Fibroblast of villous mesenchyme (primary cell): ENCODE results near the gene PSG5. TPM values are rescaled to one million over a fixed set of nuclear protein-coding genes. Genes with fewer than 3 reads are reported as not detected.
"Not testable (repeated sequence)": the region's sequence is repeated elsewhere in the genome, so short reads cannot be mapped to it uniquely, and the experiment has no call there.

Experiments
- DNase-seq: peaks from one replicate; pipeline ENCODE4 v3.0.0-alpha.2; 2010; ENCODE audit warnings: low read depth
- H3K4me3 ChIP-seq: 2 replicates; pipeline ENCODE4 v1.5.1; 2011; ENCODE audit warnings: low read depth, mild to moderate bottlenecking, low read length
- total RNA-seq: library from RNA; depleted of rRNA; stranded (reverse); fragments of >200 nt; gene quantifications from 2 replicates; pipeline ENCODE4 v1.2.3, GENCODE V29; 2012
- TF ChIP-seq, protein P1 (sequence below): IDR thresholded peaks from 2 replicates; pipeline ENCODE4 v1.5.1; 2012; ENCODE audit warnings: low read depth, mild to moderate bottlenecking, low read length; ENCODE audit not compliant: insufficient read depth

Gene PSG5
- total RNA-seq, 1 donor, result 45.3 TPM

DNA sequence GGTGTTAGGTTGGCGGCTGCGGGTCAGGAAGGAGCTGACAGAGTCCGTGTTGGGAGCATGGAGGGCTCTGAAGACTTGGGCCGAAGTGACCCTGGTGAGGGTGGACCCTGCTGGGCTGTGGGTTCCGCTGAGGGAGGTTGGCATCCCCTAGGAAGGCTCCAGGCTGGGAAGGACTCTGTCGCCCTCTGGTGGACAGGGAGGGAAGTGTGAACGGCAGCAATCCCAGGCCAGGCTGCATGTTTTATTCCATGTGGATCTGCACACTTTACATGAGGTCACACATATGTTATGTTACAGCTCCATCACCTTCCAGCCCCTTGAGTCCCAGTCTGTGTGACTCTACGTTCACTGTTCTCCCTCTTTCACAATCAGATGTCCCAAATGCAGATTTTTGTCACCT lies 20.8 kb upstream of the PSG5 start:
- peak; percentile 5 for DNase-seq
- H3K4me3 ChIP-seq, result not testable (repeated sequence)
- TF ChIP-seq, protein P1, sequence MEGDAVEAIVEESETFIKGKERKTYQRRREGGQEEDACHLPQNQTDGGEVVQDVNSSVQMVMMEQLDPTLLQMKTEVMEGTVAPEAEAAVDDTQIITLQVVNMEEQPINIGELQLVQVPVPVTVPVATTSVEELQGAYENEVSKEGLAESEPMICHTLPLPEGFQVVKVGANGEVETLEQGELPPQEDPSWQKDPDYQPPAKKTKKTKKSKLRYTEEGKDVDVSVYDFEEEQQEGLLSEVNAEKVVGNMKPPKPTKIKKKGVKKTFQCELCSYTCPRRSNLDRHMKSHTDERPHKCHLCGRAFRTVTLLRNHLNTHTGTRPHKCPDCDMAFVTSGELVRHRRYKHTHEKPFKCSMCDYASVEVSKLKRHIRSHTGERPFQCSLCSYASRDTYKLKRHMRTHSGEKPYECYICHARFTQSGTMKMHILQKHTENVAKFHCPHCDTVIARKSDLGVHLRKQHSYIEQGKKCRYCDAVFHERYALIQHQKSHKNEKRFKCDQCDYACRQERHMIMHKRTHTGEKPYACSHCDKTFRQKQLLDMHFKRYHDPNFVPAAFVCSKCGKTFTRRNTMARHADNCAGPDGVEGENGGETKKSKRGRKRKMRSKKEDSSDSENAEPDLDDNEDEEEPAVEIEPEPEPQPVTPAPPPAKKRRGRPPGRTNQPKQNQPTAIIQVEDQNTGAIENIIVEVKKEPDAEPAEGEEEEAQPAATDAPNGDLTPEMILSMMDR, result peak; percentile 57

DNA sequence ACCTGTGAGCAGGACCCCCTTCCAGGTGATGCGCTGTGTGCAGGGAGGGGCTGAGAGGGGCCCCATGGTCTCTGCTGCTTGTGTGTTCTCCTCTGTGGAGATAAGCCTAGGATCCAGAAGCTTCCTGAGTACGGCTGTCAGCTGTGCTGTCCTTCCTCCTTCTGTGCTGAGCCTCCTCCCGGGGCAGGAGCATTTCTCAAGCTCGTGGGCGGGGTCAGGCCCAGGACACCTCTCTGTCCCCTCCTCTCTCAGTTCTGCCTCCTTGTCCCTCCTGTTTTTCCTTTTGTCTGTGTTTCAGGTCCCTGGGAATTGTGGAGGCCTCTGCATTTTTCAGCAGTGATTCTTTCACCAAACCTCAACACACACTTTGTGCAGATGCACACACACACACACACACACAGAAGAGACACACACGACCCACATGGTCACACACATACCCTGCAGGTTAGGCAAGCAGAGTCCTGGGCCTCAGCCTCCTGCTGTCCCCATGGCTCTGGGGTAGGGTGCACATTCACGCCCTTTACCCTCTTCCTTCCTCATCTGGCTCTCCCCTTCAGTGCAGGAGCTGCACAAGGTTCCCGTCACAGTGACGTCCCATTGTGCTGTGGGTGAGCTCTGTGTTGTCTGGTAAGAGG lies 19.3 kb upstream of the PSG5 start, which contains the start of gene PSG4:
PSG4 (minus strand) TSS at position 168 of the 635 bp plus-strand sequence; CDS start at position 66, 102 bp downstream.
- peak; percentile 16 for DNase-seq
- H3K4me3 ChIP-seq, result peak within 1 kb of the TSS; percentile 32

DNA sequence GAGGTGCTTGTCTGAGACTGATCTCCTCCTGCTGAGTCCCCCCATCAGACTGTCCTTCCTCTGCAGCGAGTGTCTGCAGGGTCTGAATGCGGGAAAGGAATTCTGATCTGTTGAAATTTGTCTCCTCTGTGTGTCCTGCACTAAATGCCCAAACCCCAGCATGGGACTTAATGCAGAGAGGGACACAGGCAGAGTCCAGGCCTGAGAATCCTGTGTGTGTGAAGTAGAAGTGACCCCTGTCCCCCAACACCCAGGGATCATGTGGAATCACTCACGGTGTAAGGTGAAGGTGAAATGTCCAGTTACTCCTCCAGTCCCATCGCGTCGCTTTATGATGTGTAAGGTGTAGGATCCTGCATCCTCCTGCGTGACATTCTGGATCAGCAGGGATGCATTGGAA lies 17.3 kb upstream of the PSG5 start:
- H3K4me3 ChIP-seq, DNase-seq: not testable (repeated sequence)

DNA sequence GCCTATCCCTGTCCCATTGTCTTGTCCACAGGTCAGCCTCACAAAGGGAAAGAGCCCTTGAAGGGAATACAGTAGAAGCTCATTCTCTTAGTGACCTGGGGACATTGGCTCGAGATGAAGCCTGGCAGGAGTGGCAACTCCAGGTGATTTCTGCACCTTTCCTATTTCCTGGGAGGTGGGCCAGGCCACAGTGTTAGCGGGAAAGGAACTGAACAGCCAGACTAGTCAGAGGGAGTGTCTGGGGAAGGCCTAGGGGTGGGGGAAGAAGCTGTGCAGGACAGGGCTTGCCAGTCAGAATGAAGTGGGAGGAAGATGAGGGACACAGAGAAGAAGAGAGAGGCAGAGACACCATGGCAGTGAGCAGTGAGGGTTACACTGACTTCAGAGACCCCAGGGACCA lies 15.6 kb upstream of the PSG5 start:
- DNase-seq, H3K4me3 ChIP-seq: not testable (repeated sequence)

DNA sequence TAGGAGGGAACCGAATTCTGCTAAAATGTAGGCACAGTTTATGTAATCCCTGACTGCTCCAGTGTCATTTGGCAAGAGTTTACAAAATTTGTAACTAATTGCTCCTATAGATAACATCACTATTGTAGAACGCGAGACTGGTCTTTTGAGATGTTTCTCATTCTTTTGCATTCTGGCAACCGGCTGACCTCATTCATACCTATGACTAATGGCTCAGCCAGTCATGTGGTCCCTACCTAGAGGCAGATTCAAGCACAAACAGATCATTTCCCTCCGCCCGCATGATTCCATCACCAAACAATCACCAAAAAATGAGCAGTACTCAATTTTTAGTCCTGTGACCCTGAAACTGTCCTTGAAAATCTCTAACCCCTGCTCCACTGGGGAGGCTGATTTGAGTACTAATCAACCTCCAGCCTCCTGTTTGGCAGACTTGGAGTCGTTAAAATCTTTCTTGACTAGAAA lies 15.0 kb upstream of the PSG5 start:
- peak; percentile 60 for DNase-seq
- not testable (repeated sequence) for H3K4me3 ChIP-seq

DNA sequence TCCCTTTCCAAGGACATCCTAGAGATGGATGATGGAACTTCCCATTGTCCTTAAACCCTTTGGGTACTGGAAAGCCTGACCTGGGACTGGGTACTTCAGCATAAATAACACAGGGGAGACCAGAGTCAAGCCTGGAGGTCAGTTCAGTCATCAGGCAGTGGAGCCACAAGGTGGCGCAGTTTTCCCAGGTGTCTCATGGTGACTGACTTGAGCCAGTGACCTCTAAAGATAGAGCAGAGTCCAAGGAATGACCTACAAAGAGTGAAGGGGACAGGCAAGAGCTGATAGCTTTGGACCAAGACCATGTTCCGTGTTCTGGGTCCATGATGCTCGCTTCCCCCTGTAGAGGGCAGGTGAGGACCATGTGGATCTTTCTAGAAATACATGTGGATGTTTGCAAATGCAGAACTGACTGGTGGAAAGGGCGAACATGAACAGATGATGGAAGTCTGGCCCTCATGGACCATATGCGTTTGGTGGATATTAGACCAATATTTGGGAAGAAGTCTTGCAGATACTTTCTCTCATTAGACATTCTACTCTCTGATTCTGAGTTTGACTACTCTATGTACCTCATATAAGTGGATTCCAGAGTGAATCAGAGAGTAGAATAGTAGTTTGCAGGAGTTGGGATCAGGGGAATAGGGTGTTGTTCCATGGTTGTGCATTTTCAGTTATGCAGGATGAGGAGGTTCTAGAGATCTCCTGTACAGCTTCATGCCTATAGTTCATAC lies 12.5 kb upstream of the PSG5 start:
- not testable (repeated sequence) for H3K4me3 ChIP-seq, DNase-seq
- TF ChIP-seq, protein P1, result peak; percentile 35

DNA sequence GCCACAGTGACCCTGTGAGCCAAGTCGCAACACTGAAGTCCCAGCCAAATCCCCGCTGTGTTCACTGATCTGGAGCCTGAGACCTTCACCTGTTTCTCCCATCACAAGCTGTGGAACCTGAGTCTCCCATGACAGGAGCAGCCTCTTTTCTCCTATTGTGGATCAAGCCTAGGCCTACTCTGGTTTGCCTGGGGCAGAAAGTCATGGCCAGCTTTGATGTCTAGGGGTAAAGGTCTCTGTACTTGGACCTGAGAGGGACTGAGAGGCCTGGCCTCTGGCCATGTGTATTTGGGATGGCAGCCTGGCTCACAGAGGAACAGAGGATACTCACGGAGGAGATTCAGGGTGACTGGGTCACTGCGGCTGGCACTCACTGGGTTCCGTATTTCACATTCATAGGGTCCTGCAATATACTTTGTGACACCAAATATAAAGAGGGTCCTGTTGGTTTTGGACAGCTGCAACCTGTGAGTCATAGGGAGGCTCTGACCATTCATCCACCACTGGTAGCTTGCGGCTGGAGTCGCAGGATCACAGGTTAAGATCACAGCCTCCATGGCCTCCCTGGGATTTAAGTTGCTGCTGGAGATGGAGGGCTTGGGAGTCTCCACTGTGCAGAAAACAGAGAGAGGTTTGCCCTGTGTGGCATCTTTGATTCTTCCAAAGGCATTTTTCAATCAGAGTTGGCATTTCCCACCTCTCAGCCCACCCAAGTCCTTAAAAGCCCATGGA lies 11.5 kb upstream of the PSG5 start:
- not testable (repeated sequence) for H3K4me3 ChIP-seq, DNase-seq

DNA sequence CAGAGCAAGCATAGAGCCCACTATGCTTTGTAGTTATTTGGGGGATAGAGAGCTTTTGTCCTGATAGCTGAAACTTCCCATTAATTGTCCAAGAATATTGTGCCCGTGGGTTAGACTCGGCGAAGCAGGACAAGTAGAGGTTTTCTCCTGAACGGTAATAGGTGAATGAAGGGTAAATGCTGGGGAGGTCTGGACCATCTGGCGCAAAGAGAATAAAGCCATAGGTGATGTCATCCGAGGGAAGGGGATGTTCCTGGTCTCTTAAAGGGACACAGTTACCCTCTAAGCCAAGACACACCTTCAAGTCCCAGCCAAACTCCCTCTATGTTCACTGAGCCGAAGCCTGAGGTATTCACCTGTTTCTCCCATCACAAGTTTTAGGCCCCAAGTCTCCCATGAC lies 8.1 kb upstream of the PSG5 start:
- DNase-seq, result not testable (repeated sequence)

DNA sequence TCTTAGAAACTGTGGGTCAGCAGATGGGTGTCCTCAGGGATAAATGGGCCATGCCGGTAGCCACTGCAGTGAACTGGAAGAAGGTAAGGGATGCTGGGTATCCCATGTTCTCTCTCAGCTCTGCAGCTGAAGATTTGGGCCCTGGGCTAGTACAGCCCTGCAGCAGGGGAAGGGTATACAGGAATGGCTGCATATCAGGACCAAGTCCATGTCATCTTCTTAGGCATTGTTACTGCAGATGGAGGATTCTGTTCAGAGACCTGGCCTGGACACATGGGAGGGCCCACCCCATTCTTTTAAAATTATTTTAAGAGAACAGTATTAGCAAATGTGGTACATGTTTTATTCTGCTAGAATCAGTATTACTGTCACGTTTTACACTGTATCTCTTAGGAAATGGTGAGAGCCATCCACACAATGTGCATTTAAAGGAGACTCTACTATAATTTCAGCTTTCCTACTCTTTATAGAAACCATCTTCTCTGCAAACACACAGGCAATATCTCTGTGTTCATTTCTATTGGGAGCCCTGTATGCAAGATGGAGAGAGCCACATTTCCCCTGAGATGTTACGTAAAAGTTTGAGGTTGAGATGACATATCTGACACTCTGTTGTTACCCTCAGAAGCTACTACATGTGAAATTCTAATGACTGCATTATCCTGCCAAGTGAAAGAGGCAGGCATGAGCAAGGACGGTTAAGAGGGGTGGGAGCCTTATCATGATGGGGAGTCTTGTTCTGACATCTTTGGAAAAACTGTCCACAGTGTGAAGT lies 6.2 kb upstream of the PSG5 start:
- not testable (repeated sequence) for DNase-seq, H3K4me3 ChIP-seq

More for the DNA sequence above, 8.1 kb upstream of the PSG5 start:
- not testable (repeated sequence) for H3K4me3 ChIP-seq

DNA sequence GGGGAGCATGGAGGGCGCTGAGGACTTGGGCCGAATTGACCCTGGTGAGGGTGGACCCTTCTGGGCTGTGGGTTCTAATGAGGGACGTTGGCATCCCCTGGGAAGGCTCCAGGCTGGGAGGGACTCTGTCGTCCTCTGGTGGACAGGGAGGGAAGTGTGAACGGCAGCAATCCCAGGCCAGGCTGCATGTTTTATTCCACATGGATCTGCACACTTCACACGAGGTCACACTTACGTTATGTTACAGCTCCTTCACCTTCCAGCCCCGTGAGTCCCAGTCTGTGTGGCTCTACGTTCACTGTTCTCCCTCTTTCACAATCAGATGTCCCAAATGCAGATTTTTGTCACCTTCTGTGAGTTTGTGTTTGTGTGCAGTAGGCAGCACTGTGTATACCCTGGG lies 1.8 kb upstream of the PSG5 start:
- DNase-seq, H3K4me3 ChIP-seq: not testable (repeated sequence)
- TF ChIP-seq, protein P1, result peak; percentile 51

DNA sequence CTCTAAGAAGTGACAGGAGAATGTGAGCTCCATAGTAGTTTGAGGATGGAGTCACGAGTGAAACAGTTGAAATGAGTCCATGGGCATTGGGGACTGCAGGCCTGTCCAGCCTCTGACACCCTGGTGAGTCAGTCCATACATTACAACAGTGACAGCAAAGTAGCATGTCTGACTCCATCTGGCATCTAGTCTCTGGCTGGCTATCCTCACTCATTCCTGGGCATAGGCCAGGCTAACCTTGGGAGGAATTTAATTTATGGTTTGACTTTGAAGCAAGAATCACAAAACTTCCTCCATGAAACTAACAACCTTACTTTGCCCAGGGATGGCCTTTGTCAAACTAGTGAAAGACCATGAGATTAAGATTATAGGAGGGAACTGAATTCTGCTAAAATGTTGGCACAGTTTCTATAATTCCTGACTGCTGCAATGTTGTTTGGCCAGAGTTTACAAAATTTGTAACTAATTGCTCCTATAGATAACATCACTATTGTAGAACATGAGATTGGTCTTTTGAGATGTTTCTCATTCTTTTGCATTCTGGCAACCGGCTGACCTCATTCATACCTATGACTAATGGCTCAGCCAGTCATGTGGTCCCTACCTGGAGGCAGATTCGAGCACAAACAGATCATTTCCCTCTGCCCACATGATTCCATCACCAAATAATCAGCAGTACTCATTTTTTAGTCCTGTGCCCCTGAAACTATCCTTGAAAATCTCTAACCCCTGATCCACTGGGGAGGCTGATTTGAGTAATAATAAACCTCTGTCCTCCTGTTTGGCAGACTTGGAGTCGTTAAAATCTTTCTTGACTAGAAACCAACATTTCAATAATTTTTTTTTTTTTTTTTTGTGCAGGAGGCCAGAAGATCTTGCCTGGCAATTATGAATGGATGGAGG lies 4.2 kb downstream of the PSG5 start:
- peak; percentile 56 for DNase-seq
- not testable (repeated sequence) for H3K4me3 ChIP-seq

DNA sequence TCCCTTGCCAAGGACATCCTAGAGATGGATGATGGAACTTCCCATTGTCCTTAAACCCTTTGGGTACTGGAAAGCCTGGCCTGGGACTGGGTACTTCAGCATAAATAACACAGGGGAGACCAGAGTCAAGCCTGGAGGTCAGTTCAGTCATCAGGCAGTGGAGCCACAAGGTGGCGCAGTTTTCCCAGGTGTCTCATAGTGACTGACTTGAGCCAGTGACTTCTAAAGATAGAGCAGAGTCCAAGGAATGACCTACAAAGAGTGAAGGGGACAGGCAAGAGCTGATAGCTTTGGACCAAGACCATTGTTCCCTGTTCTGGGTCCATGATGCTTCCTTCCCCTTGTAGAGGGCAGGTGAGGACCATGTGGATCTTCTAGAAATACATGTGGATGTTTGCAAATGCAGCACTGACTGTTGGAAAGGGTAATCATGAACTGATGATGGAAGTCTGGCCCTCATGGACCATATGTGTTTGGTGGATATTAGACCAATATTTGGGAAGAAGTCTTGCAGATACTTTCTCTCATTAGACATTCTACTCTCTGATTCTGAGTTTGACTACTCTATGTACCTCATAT lies 6.7 kb downstream of the PSG5 start:
- DNase-seq, result not testable (repeated sequence)

DNA sequence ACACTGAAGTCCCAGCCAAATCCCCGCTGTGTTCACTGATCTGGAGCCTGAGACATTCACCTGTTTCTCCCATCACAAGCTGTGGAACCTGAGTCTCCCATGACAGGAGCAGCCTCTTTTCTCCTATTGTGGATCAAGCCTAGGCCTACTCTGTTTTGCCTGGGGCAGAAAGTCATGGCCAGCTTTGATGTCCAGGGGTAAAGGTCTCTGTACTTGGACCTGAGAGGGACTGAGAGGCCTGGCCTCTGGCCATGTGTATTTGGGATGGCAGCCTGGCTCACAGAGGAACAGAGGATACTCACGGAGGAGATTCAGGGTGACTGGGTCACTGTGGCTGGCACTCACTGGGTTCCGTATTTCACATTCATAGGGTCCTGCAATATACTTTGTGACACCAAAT lies 7.8 kb downstream of the PSG5 start:
- DNase-seq, H3K4me3 ChIP-seq: not testable (repeated sequence)

More for the DNA sequence above, 6.7 kb downstream of the PSG5 start:
- not testable (repeated sequence) for H3K4me3 ChIP-seq
